OCI-LY7 (cell line): ENCODE measurements around the gene RFPL3.

ENCODE experiments used
- CTCF ChIP-seq: fragments of 200-600 bp; sonication (generic); conservative IDR thresholded peaks from 2 replicates; pipeline ENCODE4 v1.5.1; 2014; ENCODE audit warnings: mild to moderate bottlenecking, antibody characterized with exemption, low read length, moderate library complexity, mixed read lengths
- EZH2phosphoT487 ChIP-seq: fragments of 200-600 bp; sonication (generic); IDR thresholded peaks from 2 replicates; pipeline ENCODE4 v1.6.1; 2018; ENCODE audit warnings: low read depth, borderline replicate concordance, mild to moderate bottlenecking, mixed run types, antibody characterized with exemption, low read length, moderate library complexity, mixed read lengths

GRCh38 chr22:32326647-32327046, 31.0 kb upstream of the RFPL3 start:
- TF ChIP-seq CTCF (no peak), EZH2phosphoT487 (no peak)
